GM18520 (cell line): ENCODE data around the gene VWA8.
"Not testable (repeated sequence)": the region's sequence is repeated elsewhere in the genome, so short reads cannot be mapped to it uniquely, and the experiment has no call there.

ENCODE experiments used
- ATAC-seq: cut with Tn5 transposase; IDR thresholded peaks from one replicate; pipeline ENCODE4 v1.9.1; 2021; ENCODE audit not compliant: unreplicated experiment

VWA8 gene

GRCh38 chr13:41969072-41969471 lies 8.2 kb upstream of the VWA8 start:
- no peak for ATAC-seq

GRCh38 chr13:41966671-41967070 lies 5.8 kb upstream of the VWA8 start:
- no peak for ATAC-seq

GRCh38 chr13:41962994-41963393 lies 2.1 kb upstream of the VWA8 start:
- no peak for ATAC-seq

GRCh38 chr13:41961466-41961760 lies 504 bp upstream of the VWA8 start:
- ATAC-seq, result no peak

- ATAC-seq, result no peak
Observed at GRCh38 chr13:41960211-41960636, 685 bp downstream of the VWA8 start.

GRCh38 chr13:41956272-41956671 lies 4.6 kb downstream of the VWA8 start:
- ATAC-seq, result no peak

GRCh38 chr13:41955605-41956004 lies 5.3 kb downstream of the VWA8 start:
- no peak for ATAC-seq

- no peak for ATAC-seq
Observed at GRCh38 chr13:41954226-41954625, 6.7 kb downstream of the VWA8 start.

GRCh38 chr13:41952749-41953148 lies 8.2 kb downstream of the VWA8 start:
- no peak for ATAC-seq

- not testable (repeated sequence) for ATAC-seq
Observed at GRCh38 chr13:41949104-41949503, 11.8 kb downstream of the VWA8 start.

- no peak for ATAC-seq
Observed at GRCh38 chr13:41945926-41946325, 15.0 kb downstream of the VWA8 start.

- no peak for ATAC-seq
Observed at GRCh38 chr13:41944635-41945397, 16.1 kb downstream of the VWA8 start.

- ATAC-seq, result no peak
Observed at GRCh38 chr13:41944229-41944628, 16.7 kb downstream of the VWA8 start.

- ATAC-seq, result no peak
Observed at GRCh38 chr13:41942462-41943094, 18.3 kb downstream of the VWA8 start.

- ATAC-seq, result no peak
Observed at GRCh38 chr13:41941174-41941573, 19.7 kb downstream of the VWA8 start.

GRCh38 chr13:41939398-41939797 lies 21.5 kb downstream of the VWA8 start:
- no peak for ATAC-seq

GRCh38 chr13:41938918-41939317 lies 22.0 kb downstream of the VWA8 start:
- no peak for ATAC-seq

GRCh38 chr13:41937388-41937787 lies 23.5 kb downstream of the VWA8 start:
- no peak for ATAC-seq

- no peak for ATAC-seq
Observed at GRCh38 chr13:41935501-41935900, 25.4 kb downstream of the VWA8 start.

- ATAC-seq, result no peak
Observed at GRCh38 chr13:41934994-41935393, 25.9 kb downstream of the VWA8 start.

- no peak for ATAC-seq
Observed at GRCh38 chr13:41934120-41934519, 26.8 kb downstream of the VWA8 start.

GRCh38 chr13:41931337-41931736 lies 29.6 kb downstream of the VWA8 start:
- no peak for ATAC-seq

GRCh38 chr13:41930154-41930553 lies 30.8 kb downstream of the VWA8 start:
- no peak for ATAC-seq
